RWPE1 (cell line): ENCODE data around the gene MOB2.

Experiments used
- CTCF ChIA-PET: fragments of 350-600 bp; sonication (Branson Sonifier 250); formaldehyde crosslinking; extraction: SDS; loops from one replicate; lab custom pipeline; 2021; lab: Yijun Ruan, JAX
- POLR2A ChIA-PET: fragments of 400-600 bp; formaldehyde crosslinking; extraction: SDS; loops from one replicate; lab custom pipeline; 2020; ENCODE audit warnings: antibody characterized with exemption; ENCODE audit not compliant: low non-redundant PET; lab: Yijun Ruan, JAX
- DNase-seq: peaks from one replicate; pipeline ENCODE4 v3.0.0; 2012; ENCODE audit warnings: low spot score
- H3K27ac ChIP-seq: fragments of 450-650 bp; 2 replicates; pipeline ENCODE4 v1.5.1; 2017
- TF ChIP-seq, protein P1 (sequence below): fragments of 450-650 bp; conservative IDR thresholded peaks from 2 replicates; pipeline ENCODE4 v1.5.1; 2017; ENCODE audit warnings: low read depth, mild to moderate bottlenecking

The MOB2 gene

DNA sequence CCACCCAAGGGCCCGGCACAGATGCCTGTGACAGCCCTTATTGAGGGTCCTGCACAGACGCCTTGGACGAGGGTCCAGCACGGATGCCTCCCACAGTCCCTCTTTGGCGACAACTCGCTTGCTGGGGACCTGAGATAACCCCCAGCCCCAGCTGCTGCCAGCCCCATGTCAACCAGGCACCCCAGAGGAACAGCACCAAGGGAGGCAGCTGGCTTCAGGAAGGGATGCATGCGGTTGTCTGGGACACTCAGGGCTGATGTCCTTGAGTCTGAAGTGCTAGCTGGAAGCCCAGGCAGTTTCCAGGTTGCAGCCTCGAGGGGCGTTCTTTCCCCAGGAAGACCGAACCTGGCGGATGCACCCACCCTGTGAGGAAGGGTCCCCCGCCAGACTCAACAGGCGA is 33.8 kb downstream of the MOB2 start:
- H3K27ac ChIP-seq = no peak overlapping the region
- ChIA-PET CTCF (interaction anchor here (0.6 to 1.1 kb wide), 2 partner anchors 70 to 122 kb away, joined by 3 read pairs; no protein-coding TSS in a partner anchor), POLR2A (no interaction called here)
- TF ChIP-seq, protein P1, sequence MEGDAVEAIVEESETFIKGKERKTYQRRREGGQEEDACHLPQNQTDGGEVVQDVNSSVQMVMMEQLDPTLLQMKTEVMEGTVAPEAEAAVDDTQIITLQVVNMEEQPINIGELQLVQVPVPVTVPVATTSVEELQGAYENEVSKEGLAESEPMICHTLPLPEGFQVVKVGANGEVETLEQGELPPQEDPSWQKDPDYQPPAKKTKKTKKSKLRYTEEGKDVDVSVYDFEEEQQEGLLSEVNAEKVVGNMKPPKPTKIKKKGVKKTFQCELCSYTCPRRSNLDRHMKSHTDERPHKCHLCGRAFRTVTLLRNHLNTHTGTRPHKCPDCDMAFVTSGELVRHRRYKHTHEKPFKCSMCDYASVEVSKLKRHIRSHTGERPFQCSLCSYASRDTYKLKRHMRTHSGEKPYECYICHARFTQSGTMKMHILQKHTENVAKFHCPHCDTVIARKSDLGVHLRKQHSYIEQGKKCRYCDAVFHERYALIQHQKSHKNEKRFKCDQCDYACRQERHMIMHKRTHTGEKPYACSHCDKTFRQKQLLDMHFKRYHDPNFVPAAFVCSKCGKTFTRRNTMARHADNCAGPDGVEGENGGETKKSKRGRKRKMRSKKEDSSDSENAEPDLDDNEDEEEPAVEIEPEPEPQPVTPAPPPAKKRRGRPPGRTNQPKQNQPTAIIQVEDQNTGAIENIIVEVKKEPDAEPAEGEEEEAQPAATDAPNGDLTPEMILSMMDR = no peak
- no peak for DNase-seq

DNA sequence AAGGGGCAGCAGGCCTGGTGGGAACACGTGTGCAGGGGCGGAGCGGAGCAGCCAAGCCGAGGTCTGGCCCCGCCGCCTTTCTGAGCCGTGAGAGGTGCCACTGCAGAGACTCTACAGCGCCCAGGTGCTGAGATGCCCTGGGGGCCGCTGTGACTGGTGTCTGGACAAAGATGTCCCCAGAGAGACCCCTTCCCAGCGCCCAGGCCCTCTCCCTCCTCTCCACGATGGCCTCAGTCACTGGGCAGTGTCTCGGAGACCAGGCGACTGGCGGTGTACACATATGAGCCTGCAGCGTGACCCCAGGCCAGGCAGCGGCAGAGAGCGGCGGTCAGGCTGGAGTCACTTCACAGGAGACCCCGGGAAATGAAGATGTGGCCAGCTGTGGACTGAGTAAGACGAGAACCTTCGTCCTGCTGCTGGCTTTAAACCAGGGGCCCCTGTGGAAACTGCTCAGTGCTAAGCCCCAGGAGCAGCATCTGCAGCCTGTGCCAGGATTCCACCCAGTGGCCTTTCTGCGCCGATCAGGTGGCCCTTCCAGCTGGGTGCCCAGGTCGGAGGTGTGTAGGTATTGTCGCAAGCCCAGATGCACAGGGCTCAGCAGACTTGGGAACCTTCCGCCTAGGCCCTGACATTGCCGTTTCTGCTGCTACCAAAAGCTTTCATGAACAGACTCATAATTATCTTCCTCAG is 34.7 kb downstream of the MOB2 start:
- CTCF ChIA-PET = no interaction called here

DNA sequence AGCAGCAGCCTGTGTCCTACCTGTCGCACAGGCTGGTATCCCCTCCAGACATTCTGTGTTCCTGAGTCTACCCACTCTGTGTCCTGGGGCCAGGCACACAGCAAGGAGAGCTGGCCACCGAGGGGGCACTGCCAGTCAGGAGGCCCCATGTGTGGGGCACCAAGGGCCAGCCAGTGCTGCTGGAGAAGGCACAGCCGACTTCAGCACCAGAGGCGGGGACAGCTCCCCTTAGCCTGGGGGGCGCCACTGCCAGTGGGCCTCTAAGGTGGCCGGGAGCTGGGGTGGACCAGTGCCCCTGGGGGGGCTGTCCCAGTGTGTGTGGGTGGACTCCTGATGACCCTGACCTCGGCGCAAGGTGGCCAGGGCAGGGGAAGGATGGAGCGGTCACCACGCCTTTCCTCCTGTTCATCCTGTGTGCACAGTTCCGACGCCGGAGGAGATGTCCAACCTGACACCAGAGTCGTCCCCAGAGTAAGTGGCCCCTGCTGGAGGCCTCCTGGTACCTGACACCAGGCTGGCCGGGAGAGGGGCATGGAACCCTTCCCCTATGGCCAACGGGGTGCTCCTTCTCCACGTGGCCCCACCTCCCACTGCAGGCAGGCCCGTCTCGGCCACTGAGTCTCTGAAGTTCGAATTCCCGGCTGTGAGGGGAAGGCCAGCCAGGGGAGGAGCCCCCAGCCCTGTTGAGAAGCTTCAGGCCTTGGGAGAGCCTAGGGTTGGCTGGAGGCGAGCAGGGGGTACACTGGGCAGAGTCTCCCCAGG is 35.4 kb downstream of the MOB2 start:
- TF ChIP-seq, protein P1 = no peak
- CTCF ChIA-PET = no interaction called here
- peak; percentile 26 for DNase-seq

More for the DNA sequence above, 34.7 kb downstream of the MOB2 start:
- TF ChIP-seq, protein P1 = no peak
- no peak for DNase-seq
- POLR2A ChIA-PET = no interaction called here
- H3K27ac ChIP-seq = no peak overlapping the region

DNA sequence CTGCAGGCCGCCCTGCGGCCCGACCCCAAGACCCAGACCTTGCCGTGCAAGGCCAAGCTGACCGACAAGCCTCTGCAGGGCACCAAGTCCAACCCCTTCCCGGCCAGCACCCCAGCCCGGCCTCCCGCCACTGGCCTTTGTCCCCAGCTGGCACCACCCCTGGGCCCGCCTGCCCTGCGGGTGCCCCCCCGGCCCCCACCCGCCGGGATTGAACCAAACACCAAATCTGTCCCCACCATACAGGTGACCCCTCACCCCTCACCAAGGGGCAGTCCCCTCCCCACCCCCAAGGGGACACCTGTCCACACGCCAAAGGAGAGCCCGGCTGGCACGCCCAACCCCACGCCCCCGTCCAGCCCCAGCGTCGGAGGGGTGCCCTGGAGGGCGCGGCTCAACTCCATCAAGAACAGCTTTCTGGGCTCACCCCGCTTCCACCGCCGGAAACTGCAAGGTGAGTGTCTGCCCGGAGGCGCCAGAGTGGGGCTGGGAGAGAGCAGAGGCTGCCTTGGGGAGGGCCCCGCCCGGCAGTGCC is 36.2 kb downstream of the MOB2 start:
- peak; percentile 35 for DNase-seq
- POLR2A ChIA-PET = no interaction called here
- TF ChIP-seq, protein P1 = no peak
- CTCF ChIA-PET = interaction anchor here (0.6 kb wide), 1 partner anchor 619 kb away, joined by 3 read pairs; no protein-coding TSS in a partner anchor
- H3K27ac ChIP-seq = no peak overlapping the region

More for the DNA sequence above, 35.4 kb downstream of the MOB2 start:
- POLR2A ChIA-PET = no interaction called here
- H3K27ac ChIP-seq = no peak overlapping the region

DNA sequence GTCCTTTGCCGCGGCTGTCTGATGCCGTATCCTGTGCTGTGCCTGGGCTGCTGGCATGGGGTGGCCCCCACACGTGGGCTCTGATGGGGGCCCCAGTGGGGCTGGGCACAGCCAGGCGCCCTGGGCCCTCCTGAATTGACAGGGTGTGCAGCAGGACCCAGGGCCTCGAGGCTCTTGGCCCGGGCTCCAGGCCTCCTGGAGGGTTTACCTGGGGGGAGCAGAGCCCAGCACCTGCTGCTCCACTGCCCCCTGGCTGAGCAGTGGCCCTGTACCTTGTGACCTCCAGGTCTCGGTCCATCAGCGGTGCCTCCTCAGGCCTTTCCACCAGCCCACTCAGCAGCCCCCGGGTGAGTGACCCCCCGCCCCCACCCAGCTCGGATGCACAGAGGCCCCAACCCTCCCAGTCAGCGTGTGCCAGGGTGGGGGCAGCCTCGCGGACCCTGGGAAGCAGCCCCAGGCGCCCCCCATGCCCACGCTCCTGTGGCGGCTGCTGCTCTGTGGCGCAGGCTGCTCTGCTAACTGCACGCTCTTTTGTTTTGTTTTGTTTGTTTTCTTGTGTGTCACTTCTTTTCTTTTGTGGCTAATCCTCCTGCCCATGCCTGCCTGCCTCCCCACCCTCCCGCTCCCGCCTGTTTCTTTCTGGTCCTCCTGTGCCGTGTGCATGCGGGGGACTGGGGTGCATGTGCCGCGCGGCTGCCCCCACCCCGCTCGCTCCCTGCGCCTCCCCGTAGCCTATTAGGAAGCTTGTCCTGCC is 36.9 kb downstream of the MOB2 start:
- TF ChIP-seq, protein P1 = no peak
- peak; percentile 24 for DNase-seq
- POLR2A ChIA-PET = no interaction called here
- CTCF ChIA-PET = no interaction called here
- no peak overlapping the region for H3K27ac ChIP-seq

DNA sequence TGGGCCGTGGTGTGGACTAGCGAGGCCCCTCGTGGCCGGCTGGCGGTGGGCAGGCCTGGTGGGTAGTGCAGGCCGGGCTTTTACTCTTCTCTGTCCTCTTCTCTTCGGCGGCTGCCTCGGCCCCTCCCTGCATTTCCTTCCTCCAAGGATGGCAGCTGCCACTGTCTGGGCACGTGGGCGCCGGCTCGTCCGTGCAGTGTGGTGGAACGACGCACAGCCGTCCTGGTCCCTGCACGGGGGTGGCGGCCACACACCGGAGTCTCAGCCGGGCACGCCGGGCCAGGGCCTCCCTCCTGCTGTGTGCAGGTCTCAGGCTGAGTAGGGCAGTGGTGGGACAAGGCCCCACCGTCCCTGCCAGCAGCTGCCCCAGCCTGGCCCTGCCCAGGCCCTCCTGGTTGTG is 37.7 kb downstream of the MOB2 start:
- POLR2A ChIA-PET = no interaction called here
- no peak overlapping the region for H3K27ac ChIP-seq
- no peak for DNase-seq
- CTCF ChIA-PET = no interaction called here
- TF ChIP-seq, protein P1 = no peak
